CD4-positive, alpha-beta memory T cell (primary cell): Measurements from ENCODE around the gene MVP. TPM values are rescaled to one million over a fixed set of nuclear protein-coding genes. Genes with fewer than 3 reads are reported as not detected.

Experiments used
- CTCF ChIA-PET: fragments of 350-600 bp; sonication (Branson Sonifier 250); formaldehyde crosslinking; loops from one replicate; lab custom pipeline; 2021; ENCODE audit warnings: inconsistent platforms; ENCODE audit not compliant: partially characterized antibody; lab: Charles Lee
- POLR2A ChIA-PET: fragments of 350-600 bp; sonication (Branson Sonifier 250); formaldehyde crosslinking; loops from one replicate; lab custom pipeline; 2021; ENCODE audit not compliant: partially characterized antibody; lab: Charles Lee
- DNase-seq, 5 donors: peaks; one replicate each; pipeline versions ENCODE4 v3.0.0 to v3.0.0-alpha.2; 2020 to 2022; ENCODE audit warnings: mixed read lengths in 1 of 5
- H3K27ac ChIP-seq: one replicate; pipeline ENCODE4 v1.7.0; 2013; ENCODE audit warnings: low read depth, low read length
- H3K27me3 ChIP-seq: 2 replicates; pipeline ENCODE4 v1.7.0; 2013; ENCODE audit warnings: mild to moderate bottlenecking, low read length, moderate library complexity; ENCODE audit not compliant: insufficient read depth
- H3K36me3 ChIP-seq: 2 replicates; pipeline ENCODE4 v1.7.0; 2013; ENCODE audit warnings: mild to moderate bottlenecking, low read length, moderate library complexity; ENCODE audit not compliant: insufficient read depth
- H3K4me1 ChIP-seq: 2 replicates; pipeline ENCODE4 v1.7.0; 2013; ENCODE audit warnings: mild to moderate bottlenecking, low read length, moderate library complexity; ENCODE audit not compliant: insufficient read depth
- H3K4me3 ChIP-seq, 2 donors: one replicate each; pipeline ENCODE4 v1.7.0; 2013; ENCODE audit warnings: low read length in 2 of 2, mild to moderate bottlenecking in 1 of 2
- H3K9me3 ChIP-seq, 2 donors: one replicate each; pipeline ENCODE4 v1.7.0; 2013; ENCODE audit warnings: low read length in 2 of 2, control low read depth in 1 of 2; ENCODE audit not compliant: control insufficient read depth in 1 of 2
- H3K27ac Mint-ChIP-seq, 7 donors: one replicate each; pipeline ENCODE4 v1.8.0; 2020 to 2021; ENCODE audit warnings: mixed read lengths in 7 of 7, mild to moderate bottlenecking in 6 of 7, inconsistent platforms in 3 of 7, moderate library complexity in 3 of 7
- H3K27me3 Mint-ChIP-seq, 2 donors: one replicate each; pipeline ENCODE4 v1.8.0; 2020 to 2021; ENCODE audit warnings: mixed read lengths in 2 of 2
- H3K36me3 Mint-ChIP-seq, 2 donors: one replicate each; pipeline ENCODE4 v1.8.0; 2020 to 2021; ENCODE audit warnings: mixed read lengths in 2 of 2, inconsistent platforms in 1 of 2, mild to moderate bottlenecking in 1 of 2
- H3K4me1 Mint-ChIP-seq, 4 donors: one replicate each; pipeline ENCODE4 v1.8.0; 2020 to 2021; ENCODE audit warnings: mixed read lengths in 4 of 4, mild to moderate bottlenecking in 1 of 4
- H3K4me3 Mint-ChIP-seq, 8 donors: one replicate each; pipeline ENCODE4 v1.8.0; 2020 to 2021; ENCODE audit warnings: mixed read lengths in 8 of 8, mild to moderate bottlenecking in 7 of 8, moderate library complexity in 6 of 8, inconsistent platforms in 3 of 8
- H3K9me3 Mint-ChIP-seq, 8 donors: one replicate each; pipeline ENCODE4 v1.8.0; 2020 to 2021; ENCODE audit warnings: mixed read lengths in 8 of 8, mild to moderate bottlenecking in 5 of 8, inconsistent platforms in 3 of 8, moderate library complexity in 1 of 8
- intact Hi-C: fragments of 100-400 bp; cut with micrococcal nuclease; formaldehyde crosslinking; loops from one replicate; pipeline ENCODE4 v1.15.1; 2023
- polyA plus RNA-seq, 2 donors: library from polyadenylated mRNA; unstranded; fragments of 300-500 nt; fragmentation: Illumina TruSeq; gene quantifications; one replicate each; pipeline ENCODE4 v1.2.3, GENCODE V29; 2021
- total RNA-seq, 2 experiments: library from RNA; stranded (reverse); gene quantifications; one replicate each; pipeline ENCODE4 v1.2.3, GENCODE V29; 2021

Gene MVP
- total and polyA plus RNA-seq, 4 experiments from 2014 or later = 145 to 187 (median 159) TPM

DNA sequence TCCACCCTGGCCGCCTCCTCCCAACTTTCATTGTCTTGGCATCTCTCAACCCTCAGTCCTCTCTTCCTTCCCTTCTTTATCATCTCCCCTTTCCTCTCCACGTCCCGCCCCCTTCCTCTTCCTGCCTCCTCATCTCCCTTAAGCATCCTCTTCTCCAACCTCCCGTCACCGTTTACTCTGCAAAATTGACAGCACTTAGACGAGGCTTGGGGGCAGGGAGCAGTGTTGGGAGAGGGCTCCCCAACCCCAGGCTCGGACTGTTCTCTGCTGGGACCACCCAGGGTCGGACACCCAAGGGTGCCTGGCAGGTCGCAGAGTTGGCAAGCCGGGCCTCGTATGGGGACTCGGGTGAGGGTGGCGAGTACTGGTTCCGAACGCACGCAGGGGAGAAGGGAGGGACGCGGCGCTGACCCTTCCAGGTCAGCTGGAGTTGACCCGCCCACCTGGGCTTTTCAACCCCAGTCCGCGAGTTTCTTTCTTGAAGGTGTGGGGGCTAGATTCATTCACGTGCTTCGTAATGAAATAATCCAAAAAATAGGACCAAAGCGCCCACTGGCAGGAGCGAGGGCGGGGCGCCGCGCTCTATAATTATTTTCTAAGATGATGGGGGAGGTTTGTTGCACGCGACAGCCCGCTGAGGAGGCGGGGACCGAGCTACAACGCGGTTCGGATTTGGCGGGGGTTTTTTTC, 5.1 kb upstream of the MVP start:
- H3K27me3 Mint-ChIP-seq = peaks cover 0 to 2% of the 10 kb centered on the region in 2 donors
- no peak for DNase-seq
- intact Hi-C loops = loop anchor here (10.0 kb wide), 1 partner anchor 180 kb away; the partner anchor contains the start of genes HIRIP3 and INO80E

DNA sequence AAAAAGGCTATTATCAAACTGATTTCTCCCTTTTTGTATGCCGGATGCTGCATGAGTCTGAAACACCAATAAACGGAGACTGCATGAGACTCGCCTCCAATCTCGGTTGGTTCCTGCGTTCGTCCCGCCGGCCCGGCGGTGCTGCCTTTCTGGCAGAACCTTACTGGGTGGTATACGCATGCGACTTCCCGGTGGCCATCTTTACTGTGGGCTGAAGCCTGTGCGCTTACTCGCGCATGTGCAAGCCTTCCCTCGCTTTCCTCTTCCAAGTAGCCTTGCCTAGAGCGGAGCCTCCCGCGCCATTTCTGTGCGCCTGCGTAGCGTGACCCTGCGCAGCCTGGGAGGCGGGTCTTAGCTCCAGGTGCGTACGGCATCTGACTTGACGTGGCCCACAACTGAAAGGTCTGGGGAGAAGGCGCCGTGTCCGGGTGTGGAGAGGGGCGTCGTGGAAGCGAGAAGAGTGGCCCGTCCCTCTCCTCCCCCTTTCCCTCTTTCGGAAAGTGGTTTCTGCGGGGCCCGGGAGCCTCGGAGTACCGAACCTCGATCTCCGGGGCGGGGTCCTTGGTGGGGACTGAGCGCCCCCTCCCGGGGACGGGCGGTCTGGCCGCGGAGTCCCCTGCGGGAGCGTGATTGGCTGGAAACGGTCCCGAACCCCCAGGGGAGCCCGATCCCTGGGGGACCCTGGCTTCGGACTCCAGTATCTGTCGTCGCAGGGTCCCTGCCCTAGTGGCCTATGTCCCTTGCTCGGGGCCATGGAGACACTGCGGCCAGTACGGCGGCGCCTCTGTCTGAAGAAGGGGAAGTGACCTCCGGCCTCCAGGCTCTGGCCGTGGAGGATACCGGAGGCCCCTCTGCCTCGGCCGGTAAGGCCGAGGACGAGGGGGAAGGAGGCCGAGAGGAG, 4.2 kb upstream of the MVP start, which contains the start of gene PAGR1:
TSS of gene PAGR1 (plus strand) at position 360 of the 901 bp plus-strand sequence. CDS start at position 734, 374 bp downstream.
- Mint-ChIP-seq H3K36me3 (peaks cover 19 to 38% of the 10 kb centered on the region in 2 donors), H3K27me3 (peaks cover 0 to 2% of the 10 kb centered on the region in 2 donors), H3K9me3 (no peaks in the 10 kb centered on the region), H3K4me3 (peak within 1 kb of the TSS; percentile 95 to 99 (median 98)), H3K4me1 (peaks cover 30 to 87% (median 56%) of the 10 kb centered on the region in 4 donors), H3K27ac (peak within 1 kb of the TSS; percentile 94 to 100 (median 98))
- no peaks in the 10 kb centered on the region for H3K27me3 ChIP-seq
- ChIA-PET CTCF (interaction anchor here (0.6 to 8.2 kb wide), 22 partner anchors 8 to 224 kb away, joined by 3 to 129 read pairs (median 4); partner anchors contain the start of genes CDIPT, KIF22, MAZ and TMEM219), POLR2A (interaction anchor here (0.5 to 24.0 kb wide), 36 partner anchors 5 to 602 kb away, joined by 3 to 522 read pairs (median 4); partner anchors contain the start of genes ALDOA, C16orf54, CDIPT and CORO1A)
- peak within 1 kb of the TSS; percentile 77 for H3K27ac ChIP-seq
- intact Hi-C loops = loop anchor here (1.0 to 10.0 kb wide), 9 partner anchors 9 to 179 kb away; partner anchors contain the start of genes CDIPT, HIRIP3, INO80E and KIF22
- H3K4me3 ChIP-seq = peak within 1 kb of the TSS; percentile 91 to 95
- no peaks in the 10 kb centered on the region for H3K9me3 ChIP-seq
- peak; percentile 99 to 100 (median 99) for DNase-seq
- peaks cover 12% of the 10 kb centered on the region for H3K36me3 ChIP-seq
- peaks cover 66% of the 10 kb centered on the region for H3K4me1 ChIP-seq

More for the DNA sequence above, 5.1 kb upstream of the MVP start:
- POLR2A ChIA-PET = interaction anchor here (0.5 to 24.0 kb wide), 32 partner anchors 4 to 603 kb away, joined by 3 to 522 read pairs (median 4); partner anchors contain the start of genes ALDOA, C16orf54, CDIPT and CORO1A
- CTCF ChIA-PET = interaction anchor here (0.6 to 8.2 kb wide), 21 partner anchors 7 to 225 kb away, joined by 3 to 129 read pairs (median 4); partner anchors contain the start of genes CDIPT, KIF22, MAZ and TMEM219
- peaks cover 15 to 33% of the 10 kb centered on the region in 2 donors for H3K36me3 Mint-ChIP-seq
- H3K27me3 ChIP-seq = no peaks in the 10 kb centered on the region
- H3K4me1 ChIP-seq = peaks cover 71% of the 10 kb centered on the region
- peak overlapping the region; percentile 77 for H3K27ac ChIP-seq
- no peaks in the 10 kb centered on the region for H3K9me3 Mint-ChIP-seq
- peak overlapping the region; percentile 94 to 100 (median 98) for H3K27ac Mint-ChIP-seq
- peak overlapping the region in 1 of 2 donors; percentile 95 for H3K4me3 ChIP-seq
- peak overlapping the region; percentile 84 to 99 (median 98) for H3K4me3 Mint-ChIP-seq
- no peaks in the 10 kb centered on the region for H3K9me3 ChIP-seq
- H3K4me1 Mint-ChIP-seq = peaks cover 34 to 87% (median 60%) of the 10 kb centered on the region in 4 donors
- peaks cover 12% of the 10 kb centered on the region for H3K36me3 ChIP-seq

DNA sequence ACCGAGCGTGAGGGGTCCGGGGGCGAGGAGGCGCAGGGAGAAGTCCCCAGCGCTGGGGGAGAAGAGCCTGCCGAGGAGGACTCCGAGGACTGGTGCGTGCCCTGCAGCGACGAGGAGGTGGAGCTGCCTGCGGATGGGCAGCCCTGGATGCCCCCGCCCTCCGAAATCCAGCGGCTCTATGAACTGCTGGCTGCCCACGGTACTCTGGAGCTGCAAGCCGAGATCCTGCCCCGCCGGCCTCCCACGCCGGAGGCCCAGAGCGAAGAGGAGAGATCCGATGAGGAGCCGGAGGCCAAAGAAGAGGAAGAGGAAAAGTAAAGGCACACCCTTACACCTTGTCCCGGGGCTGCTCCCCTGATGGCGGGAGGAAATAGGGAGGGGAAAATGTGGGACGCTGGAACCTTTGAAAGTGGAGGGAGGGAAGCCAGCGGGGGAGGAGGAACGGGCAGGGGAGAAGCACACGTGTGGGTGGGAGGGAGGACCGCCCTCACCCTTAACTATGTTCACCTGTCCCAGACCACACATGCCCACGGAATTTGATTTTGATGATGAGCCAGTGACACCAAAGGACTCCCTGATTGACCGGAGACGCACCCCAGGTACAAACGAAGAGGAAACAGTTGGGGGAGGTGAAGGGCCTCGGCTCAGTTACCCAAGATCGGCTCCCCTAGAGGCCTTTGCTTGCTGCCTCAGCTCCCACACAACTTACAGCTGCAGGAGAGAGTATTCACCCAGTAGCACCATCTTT, 3.4 kb upstream of the MVP start:
- ChIA-PET CTCF (interaction anchor here (0.7 to 8.2 kb wide), 15 partner anchors 9 to 116 kb away, joined by 3 to 129 read pairs (median 6); partner anchors contain the start of gene MAZ), POLR2A (interaction anchor here (0.5 to 24.0 kb wide), 18 partner anchors 5 to 179 kb away, joined by 3 to 522 read pairs (median 9); partner anchors contain the start of genes C16orf54, HIRIP3, INO80E and KCTD13)
- intact Hi-C loops = loop anchor here (1.0 to 10.0 kb wide), 9 partner anchors 10 to 178 kb away; partner anchors contain the start of genes CDIPT, HIRIP3, INO80E and KIF22
- Histone ChIP-seq H3K27ac (peak overlapping the region; percentile 77), H3K27me3 (no peaks in the 10 kb centered on the region), H3K4me3 (peak overlapping the region; percentile 91 to 95), H3K36me3 (peaks cover 12% of the 10 kb centered on the region), H3K9me3 (no peaks in the 10 kb centered on the region), H3K4me1 (peaks cover 72% of the 10 kb centered on the region)
- Mint-ChIP-seq H3K4me3 (peak overlapping the region; percentile 95 to 99 (median 98)), H3K27ac (peak overlapping the region; percentile 90 to 100 (median 97)), H3K4me1 (peaks cover 32 to 87% (median 57%) of the 10 kb centered on the region in 4 donors), H3K27me3 (peaks cover 0 to 2% of the 10 kb centered on the region in 2 donors), H3K36me3 (peaks cover 19 to 38% of the 10 kb centered on the region in 2 donors), H3K9me3 (no peaks in the 10 kb centered on the region)
- peak; percentile 36 to 73 (median 44) for DNase-seq

DNA sequence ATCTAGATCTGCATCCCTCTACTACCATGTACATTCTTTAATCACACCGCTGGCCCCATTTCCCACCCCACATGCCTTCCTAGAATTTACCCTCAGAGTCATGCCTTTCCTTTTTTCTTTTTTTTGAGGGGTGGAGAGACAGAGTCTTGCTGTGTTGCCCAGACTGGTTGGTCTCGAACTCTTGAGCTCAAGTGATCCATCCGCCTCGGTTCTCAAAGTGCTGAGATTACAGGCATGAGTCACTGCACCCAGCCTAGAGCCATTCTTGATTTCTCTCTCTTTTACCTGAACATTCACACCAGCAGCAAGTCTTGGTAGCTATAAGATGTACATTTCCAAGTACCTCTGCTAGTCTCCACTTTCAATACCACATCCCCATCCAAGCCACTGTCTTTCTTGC, 2.2 kb upstream of the MVP start:
- H3K27me3 ChIP-seq = no peaks in the 10 kb centered on the region
- H3K27me3 Mint-ChIP-seq = peaks cover 0 to 2% of the 10 kb centered on the region in 2 donors
- peaks cover 19 to 38% of the 10 kb centered on the region in 2 donors for H3K36me3 Mint-ChIP-seq
- peaks cover 75% of the 10 kb centered on the region for H3K4me1 ChIP-seq
- no peak overlapping the region for H3K4me3 ChIP-seq
- H3K4me1 Mint-ChIP-seq = peaks cover 33 to 88% (median 61%) of the 10 kb centered on the region in 4 donors
- H3K36me3 ChIP-seq = peaks cover 12% of the 10 kb centered on the region
- no peaks in the 10 kb centered on the region for H3K9me3 ChIP-seq
- DNase-seq = no peak
- H3K27ac Mint-ChIP-seq = peak overlapping the region in 6 of 7 donors; percentile 14 to 82 (median 62)
- ChIA-PET CTCF (interaction anchor here (0.7 to 8.2 kb wide), 13 partner anchors 10 to 155 kb away, joined by 3 to 129 read pairs (median 6); partner anchors contain the start of genes CDIPT and MAZ), POLR2A (interaction anchor here (0.6 to 24.0 kb wide), 8 partner anchors 4 to 116 kb away, joined by 3 to 522 read pairs (median 36); partner anchors contain the start of genes C16orf54, KIF22, MAZ and MVP)
- no peak overlapping the region for H3K27ac ChIP-seq
- peak overlapping the region; percentile 61 to 98 (median 76) for H3K4me3 Mint-ChIP-seq
- intact Hi-C loops = loop anchor here (10.0 kb wide), 1 partner anchor 177 kb away; the partner anchor contains the start of genes HIRIP3 and INO80E
- no peaks in the 10 kb centered on the region for H3K9me3 Mint-ChIP-seq

DNA sequence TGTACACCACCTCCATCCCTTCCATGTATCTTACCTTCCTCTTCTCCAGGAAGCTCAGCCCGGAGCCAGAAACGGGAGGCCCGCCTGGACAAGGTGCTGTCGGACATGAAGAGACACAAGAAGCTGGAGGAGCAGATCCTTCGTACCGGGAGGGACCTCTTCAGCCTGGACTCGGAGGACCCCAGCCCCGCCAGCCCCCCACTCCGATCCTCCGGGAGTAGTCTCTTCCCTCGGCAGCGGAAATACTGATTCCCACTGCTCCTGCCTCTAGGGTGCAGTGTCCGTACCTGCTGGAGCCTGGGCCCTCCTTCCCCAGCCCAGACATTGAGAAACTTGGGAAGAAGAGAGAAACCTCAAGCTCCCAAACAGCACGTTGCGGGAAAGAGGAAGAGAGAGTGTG, 756 bp upstream of the MVP start:
- no peak for DNase-seq
- Mint-ChIP-seq H3K27me3 (peaks cover 0 to 2% of the 10 kb centered on the region in 2 donors), H3K4me3 (peak overlapping the region; percentile 97 to 99 (median 98)), H3K36me3 (peaks cover 19 to 38% of the 10 kb centered on the region in 2 donors), H3K27ac (peak overlapping the region; percentile 91 to 97 (median 96)), H3K4me1 (peaks cover 33 to 88% (median 64%) of the 10 kb centered on the region in 4 donors), H3K9me3 (no peaks in the 10 kb centered on the region)
- Histone ChIP-seq H3K4me3 (peak overlapping the region in 1 of 2 donors; percentile 92), H3K36me3 (peaks cover 12% of the 10 kb centered on the region), H3K9me3 (no peaks in the 10 kb centered on the region), H3K27ac (peak overlapping the region; percentile 12), H3K4me1 (peaks cover 83% of the 10 kb centered on the region), H3K27me3 (no peaks in the 10 kb centered on the region)
- ChIA-PET CTCF (interaction anchor here (1.0 to 8.2 kb wide), 11 partner anchors 9 to 119 kb away, joined by 3 to 129 read pairs (median 6); no protein-coding TSS in a partner anchor), POLR2A (interaction anchor here (0.8 to 24.0 kb wide), 15 partner anchors 2 to 247 kb away, joined by 3 to 522 read pairs (median 4); partner anchors contain the start of genes C16orf54, CDIPT, KIF22 and MAZ)
- intact Hi-C loops = loop anchor here (10.0 kb wide), 1 partner anchor 175 kb away; the partner anchor contains the start of genes HIRIP3 and INO80E
